ENCODE measurements around the gene B3GNT8.
"Not testable (repeated sequence)": the region's sequence is repeated elsewhere in the genome, so short reads cannot be mapped to it uniquely, and the experiment has no call there.

Gene B3GNT8

GRCh38 chr19:41426952-41427646 lies at the start of gene B3GNT8:
B3GNT8 (minus strand) TSS chr19:41427374; CDS start chr19:41426778, 596 bp downstream.
- DNase-seq (ENCODE audit: low read depth in 2 of 2), result peak; percentile 9 to 10

- DNase-seq (ENCODE audit: low read depth in 2 of 2), result no peak
These were observed 49.4 kb upstream of the B3GNT8 start for GRCh38 chr19:41476583-41476982.

- not testable (repeated sequence) for DNase-seq (ENCODE audit: low read depth in 2 of 2)
These were observed 36.4 kb upstream of the B3GNT8 start for GRCh38 chr19:41463257-41464256.

GRCh38 chr19:41462497-41462896 lies 35.3 kb upstream of the B3GNT8 start:
- DNase-seq (ENCODE audit: low read depth in 2 of 2), result no peak

- DNase-seq (ENCODE audit: low read depth in 2 of 2), result no peak
These were observed 30.1 kb upstream of the B3GNT8 start for GRCh38 chr19:41457241-41457640.

- no peak for DNase-seq (ENCODE audit: low read depth in 2 of 2)
These were observed 29.3 kb upstream of the B3GNT8 start for GRCh38 chr19:41456342-41456918.

- DNase-seq (ENCODE audit: low read depth in 2 of 2), result no peak
These were observed 28.8 kb upstream of the B3GNT8 start for GRCh38 chr19:41455936-41456335.

GRCh38 chr19:41452584-41453275 lies 25.6 kb upstream of the B3GNT8 start:
- DNase-seq (ENCODE audit: low read depth in 2 of 2), result no peak

GRCh38 chr19:41449865-41450178 lies 22.6 kb upstream of the B3GNT8 start:
- DNase-seq (ENCODE audit: low read depth in 2 of 2), result no peak

GRCh38 chr19:41449079-41449864 lies 22.1 kb upstream of the B3GNT8 start:
- DNase-seq (ENCODE audit: low read depth in 2 of 2), result peak in 1 of 2 experiments; percentile 22

- no peak for DNase-seq (ENCODE audit: low read depth in 2 of 2)
These were observed 20.7 kb upstream of the B3GNT8 start for GRCh38 chr19:41447732-41448332.

GRCh38 chr19:41445575-41445974 lies 18.4 kb upstream of the B3GNT8 start:
- no peak for DNase-seq (ENCODE audit: low read depth in 2 of 2)

GRCh38 chr19:41443813-41444455 lies 16.8 kb upstream of the B3GNT8 start:
- no peak for DNase-seq (ENCODE audit: low read depth in 2 of 2)

GRCh38 chr19:41442473-41443355 lies 15.5 kb upstream of the B3GNT8 start, which contains the start of gene ERICH4:
ERICH4 (plus strand) TSS chr19:41443156; CDS start chr19:41443170, 14 bp downstream.
- DNase-seq (ENCODE audit: low read depth in 2 of 2), result no peak

GRCh38 chr19:41441321-41441945 lies 14.3 kb upstream of the B3GNT8 start:
- DNase-seq (ENCODE audit: low read depth in 2 of 2), result no peak

- peak; percentile 88 to 90 for DNase-seq (ENCODE audit: low read depth in 2 of 2)
These were observed 12.5 kb upstream of the B3GNT8 start, which contains the start of gene DMAC2 for GRCh38 chr19:41439441-41440222. DMAC2 (minus strand) TSS chr19:41439912; CDS start chr19:41439899, 13 bp downstream.

- DNase-seq (ENCODE audit: low read depth in 2 of 2), result no peak
These were observed 10.9 kb upstream of the B3GNT8 start for GRCh38 chr19:41437944-41438574.
